COLO668 (cell line): ENCODE results near the gene IL13RA1.
"Not testable (repeated sequence)": the region's sequence is repeated elsewhere in the genome, so short reads cannot be mapped to it uniquely, and the experiment has no call there.

Source experiments
- DNase-seq: peaks from one replicate; lab custom pipeline; 2025; ENCODE audit not compliant: unreplicated experiment; lab: John Stamatoyannopoulos, UW

Gene IL13RA1

GRCh38 chrX:118726887-118727685 lies at the start of gene IL13RA1:
TSS of gene IL13RA1 (plus strand) at chrX:118727606. CDS start at chrX:118727639, 33 bp downstream.
- DNase-seq = peak; percentile 95

GRCh38 chrX:118679290-118679689 lies 48.1 kb upstream of the IL13RA1 start:
- no peak for DNase-seq

- peak; percentile 4 for DNase-seq
These were observed 45.0 kb upstream of the IL13RA1 start for GRCh38 chrX:118682258-118683014.

- DNase-seq = no peak
These were observed 42.0 kb upstream of the IL13RA1 start for GRCh38 chrX:118685393-118685792.

GRCh38 chrX:118688935-118689334 lies 38.5 kb upstream of the IL13RA1 start:
- DNase-seq = no peak

- no peak for DNase-seq
These were observed 33.6 kb upstream of the IL13RA1 start for GRCh38 chrX:118693843-118694242.

- DNase-seq = no peak
These were observed 32.8 kb upstream of the IL13RA1 start for GRCh38 chrX:118694638-118695037.

- DNase-seq = no peak
These were observed 28.8 kb upstream of the IL13RA1 start for GRCh38 chrX:118698516-118699170.

GRCh38 chrX:118702741-118703140 lies 24.7 kb upstream of the IL13RA1 start:
- DNase-seq = peak; percentile 13

- DNase-seq = no peak
These were observed 20.7 kb upstream of the IL13RA1 start for GRCh38 chrX:118706681-118707080.

- DNase-seq = no peak
These were observed 12.9 kb upstream of the IL13RA1 start for GRCh38 chrX:118714521-118714920.

GRCh38 chrX:118715917-118716316 lies 11.5 kb upstream of the IL13RA1 start:
- not testable (repeated sequence) for DNase-seq

GRCh38 chrX:118716833-118717232 lies 10.6 kb upstream of the IL13RA1 start:
- not testable (repeated sequence) for DNase-seq

GRCh38 chrX:118717678-118718391 lies 9.6 kb upstream of the IL13RA1 start:
- DNase-seq = no peak

- no peak for DNase-seq
These were observed 8.7 kb upstream of the IL13RA1 start for GRCh38 chrX:118718737-118719136.

- no peak for DNase-seq
These were observed 7.2 kb upstream of the IL13RA1 start for GRCh38 chrX:118720058-118720707.

GRCh38 chrX:118723376-118723775 lies 4.0 kb upstream of the IL13RA1 start:
- DNase-seq = no peak

GRCh38 chrX:118724365-118724764 lies 3.0 kb upstream of the IL13RA1 start:
- no peak for DNase-seq

GRCh38 chrX:118724775-118725174 lies 2.6 kb upstream of the IL13RA1 start:
- DNase-seq = no peak

- DNase-seq = no peak
These were observed 1.0 kb upstream of the IL13RA1 start for GRCh38 chrX:118726396-118726795.
